HL-60 (cell line): Measurements from ENCODE around the gene NAALADL2.

Source experiments
- DNase-seq, 2 experiments: peaks; one replicate each; pipeline ENCODE4 v3.0.0-alpha.2; 2010 to 2020; ENCODE audit warnings: low read depth in 1 of 2, low spot score in 1 of 2
- H3K27ac ChIP-seq: fragments of 250-450 bp; sonication (Bioruptor Pico); replicated peaks from 2 replicates; pipeline ENCODE4 v1.5.1; 2020; ENCODE audit warnings: mild to moderate bottlenecking, moderate library complexity
- H3K27me3 ChIP-seq: fragments of 250-450 bp; sonication (Bioruptor Pico); 2 replicates; pipeline ENCODE4 v1.5.1; 2021; ENCODE audit warnings: mild to moderate bottlenecking, moderate library complexity; ENCODE audit not compliant: insufficient read depth, poor library complexity, severe bottlenecking
- H3K4me3 ChIP-seq: replicated peaks from 2 replicates; pipeline ENCODE4 v1.5.1; 2011; ENCODE audit warnings: mild to moderate bottlenecking, control low read depth, low read length; ENCODE audit not compliant: insufficient read depth
- GABPA ChIP-seq: IDR thresholded peaks from 2 replicates; pipeline ENCODE4 v1.6.1; 2012; ENCODE audit warnings: low read depth
- POLR2AphosphoS5 ChIP-seq: IDR thresholded peaks from 2 replicates; pipeline ENCODE4 v1.6.1; 2012; ENCODE audit warnings: low read depth
- SPI1 ChIP-seq: IDR thresholded peaks from 2 replicates; pipeline ENCODE4 v1.6.1; 2012; ENCODE audit warnings: low read depth, mild to moderate bottlenecking, borderline replicate concordance
- TF ChIP-seq, protein P1 (sequence below): IDR thresholded peaks from 2 replicates; pipeline ENCODE4 v1.6.1; 2012; ENCODE audit warnings: low read depth; ENCODE audit not compliant: insufficient replicate concordance
- TF ChIP-seq, protein P2 (sequence below): IDR thresholded peaks from one replicate; pipeline ENCODE4 v1.5.1; 2011; ENCODE audit warnings: low read length, control low read depth, inconsistent platforms; ENCODE audit not compliant: insufficient read depth

The NAALADL2 gene

DNA sequence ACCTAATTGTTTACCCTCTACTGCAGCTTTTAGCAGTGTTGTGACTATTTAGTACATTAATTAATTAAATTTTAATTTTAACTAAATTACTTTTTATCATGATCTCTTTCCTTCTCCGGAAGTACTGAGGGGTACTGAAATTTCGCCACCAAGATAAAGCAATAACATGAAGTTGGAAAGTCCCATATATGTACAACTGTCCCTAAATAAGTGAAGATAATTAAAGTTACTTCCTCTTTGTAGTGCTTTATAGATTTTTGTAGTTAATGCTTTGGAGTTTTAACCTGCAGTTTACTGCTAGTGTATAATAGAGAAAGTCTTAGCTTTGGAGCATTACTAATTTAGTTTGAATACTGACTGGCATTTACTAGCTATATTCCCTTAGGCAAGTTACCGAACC is 325.3 kb downstream of the NAALADL2 start:
- Histone ChIP-seq H3K27me3 (no peaks in the 10 kb centered on the region), H3K27ac (no peak overlapping the region), H3K4me3 (no peak overlapping the region)
- TF ChIP-seq, protein P1, sequence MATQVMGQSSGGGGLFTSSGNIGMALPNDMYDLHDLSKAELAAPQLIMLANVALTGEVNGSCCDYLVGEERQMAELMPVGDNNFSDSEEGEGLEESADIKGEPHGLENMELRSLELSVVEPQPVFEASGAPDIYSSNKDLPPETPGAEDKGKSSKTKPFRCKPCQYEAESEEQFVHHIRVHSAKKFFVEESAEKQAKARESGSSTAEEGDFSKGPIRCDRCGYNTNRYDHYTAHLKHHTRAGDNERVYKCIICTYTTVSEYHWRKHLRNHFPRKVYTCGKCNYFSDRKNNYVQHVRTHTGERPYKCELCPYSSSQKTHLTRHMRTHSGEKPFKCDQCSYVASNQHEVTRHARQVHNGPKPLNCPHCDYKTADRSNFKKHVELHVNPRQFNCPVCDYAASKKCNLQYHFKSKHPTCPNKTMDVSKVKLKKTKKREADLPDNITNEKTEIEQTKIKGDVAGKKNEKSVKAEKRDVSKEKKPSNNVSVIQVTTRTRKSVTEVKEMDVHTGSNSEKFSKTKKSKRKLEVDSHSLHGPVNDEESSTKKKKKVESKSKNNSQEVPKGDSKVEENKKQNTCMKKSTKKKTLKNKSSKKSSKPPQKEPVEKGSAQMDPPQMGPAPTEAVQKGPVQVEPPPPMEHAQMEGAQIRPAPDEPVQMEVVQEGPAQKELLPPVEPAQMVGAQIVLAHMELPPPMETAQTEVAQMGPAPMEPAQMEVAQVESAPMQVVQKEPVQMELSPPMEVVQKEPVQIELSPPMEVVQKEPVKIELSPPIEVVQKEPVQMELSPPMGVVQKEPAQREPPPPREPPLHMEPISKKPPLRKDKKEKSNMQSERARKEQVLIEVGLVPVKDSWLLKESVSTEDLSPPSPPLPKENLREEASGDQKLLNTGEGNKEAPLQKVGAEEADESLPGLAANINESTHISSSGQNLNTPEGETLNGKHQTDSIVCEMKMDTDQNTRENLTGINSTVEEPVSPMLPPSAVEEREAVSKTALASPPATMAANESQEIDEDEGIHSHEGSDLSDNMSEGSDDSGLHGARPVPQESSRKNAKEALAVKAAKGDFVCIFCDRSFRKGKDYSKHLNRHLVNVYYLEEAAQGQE = no peak
- TF ChIP-seq, protein P2, sequence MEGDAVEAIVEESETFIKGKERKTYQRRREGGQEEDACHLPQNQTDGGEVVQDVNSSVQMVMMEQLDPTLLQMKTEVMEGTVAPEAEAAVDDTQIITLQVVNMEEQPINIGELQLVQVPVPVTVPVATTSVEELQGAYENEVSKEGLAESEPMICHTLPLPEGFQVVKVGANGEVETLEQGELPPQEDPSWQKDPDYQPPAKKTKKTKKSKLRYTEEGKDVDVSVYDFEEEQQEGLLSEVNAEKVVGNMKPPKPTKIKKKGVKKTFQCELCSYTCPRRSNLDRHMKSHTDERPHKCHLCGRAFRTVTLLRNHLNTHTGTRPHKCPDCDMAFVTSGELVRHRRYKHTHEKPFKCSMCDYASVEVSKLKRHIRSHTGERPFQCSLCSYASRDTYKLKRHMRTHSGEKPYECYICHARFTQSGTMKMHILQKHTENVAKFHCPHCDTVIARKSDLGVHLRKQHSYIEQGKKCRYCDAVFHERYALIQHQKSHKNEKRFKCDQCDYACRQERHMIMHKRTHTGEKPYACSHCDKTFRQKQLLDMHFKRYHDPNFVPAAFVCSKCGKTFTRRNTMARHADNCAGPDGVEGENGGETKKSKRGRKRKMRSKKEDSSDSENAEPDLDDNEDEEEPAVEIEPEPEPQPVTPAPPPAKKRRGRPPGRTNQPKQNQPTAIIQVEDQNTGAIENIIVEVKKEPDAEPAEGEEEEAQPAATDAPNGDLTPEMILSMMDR = no peak
- TF ChIP-seq SPI1 = no peak
- no peak for DNase-seq

DNA sequence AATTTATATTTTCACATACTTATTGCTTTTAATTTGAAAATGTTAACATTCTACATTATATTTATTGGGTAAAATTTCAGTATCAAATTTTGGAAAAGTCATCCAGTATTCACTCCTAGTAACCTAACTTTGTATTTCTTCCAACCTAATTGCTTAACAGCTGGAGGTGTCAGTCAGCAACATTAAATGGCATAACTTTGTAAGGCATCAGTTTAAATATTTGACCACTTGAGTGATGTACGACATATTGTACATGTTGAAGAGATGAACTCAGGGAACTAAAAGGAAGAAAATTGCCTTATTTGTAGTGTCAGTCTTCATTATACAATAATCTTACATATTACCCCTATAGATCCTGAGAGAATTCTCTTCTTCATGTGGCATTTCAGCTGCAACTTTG is 326.8 kb downstream of the NAALADL2 start:
- no peak for DNase-seq
- no peak overlapping the region for H3K27ac ChIP-seq
- TF ChIP-seq, protein P1 = no peak
- no peak for TF ChIP-seq SPI1
- TF ChIP-seq POLR2AphosphoS5 = no peak
- TF ChIP-seq, protein P2 = no peak
- TF ChIP-seq GABPA = no peak
- no peak overlapping the region for H3K4me3 ChIP-seq
- no peaks in the 10 kb centered on the region for H3K27me3 ChIP-seq

DNA sequence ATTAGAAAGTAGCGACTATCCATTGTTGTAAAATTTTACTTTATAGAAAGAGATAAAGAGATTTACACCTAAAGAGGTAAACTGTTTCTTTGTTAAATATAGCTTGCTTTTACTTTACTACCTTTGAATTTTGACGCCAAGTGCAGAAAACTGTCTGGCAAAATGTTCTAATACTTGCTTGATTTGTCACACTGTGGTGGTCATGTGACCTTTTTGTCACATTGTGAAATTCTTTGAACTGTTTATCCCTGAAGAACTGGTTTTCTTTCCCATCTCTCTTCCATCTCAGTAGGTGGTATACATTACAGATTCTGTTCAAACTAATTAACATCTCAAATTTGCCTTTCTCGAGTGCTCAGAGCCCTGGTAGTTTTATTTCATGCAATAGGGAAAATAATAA is 327.4 kb downstream of the NAALADL2 start:
- H3K27ac ChIP-seq = no peak overlapping the region
- H3K27me3 ChIP-seq = no peaks in the 10 kb centered on the region
- TF ChIP-seq, protein P2 = no peak
- TF ChIP-seq POLR2AphosphoS5 = no peak
- TF ChIP-seq SPI1 = no peak
- no peak for TF ChIP-seq GABPA
- TF ChIP-seq, protein P1 = no peak
- DNase-seq = no peak
- no peak overlapping the region for H3K4me3 ChIP-seq
